H1 (cell line): ENCODE measurements around the gene CYB561. TPM values are rescaled to one million over a fixed set of nuclear protein-coding genes. Genes with fewer than 3 reads are reported as not detected.

ENCODE experiments used
- BRCA1 ChIP-seq: IDR thresholded peaks from 2 replicates; pipeline ENCODE4 v1.6.1; 2012; ENCODE audit warnings: low read depth, low read length, improper control_type of control experiment
- CEBPB ChIP-seq: IDR thresholded peaks from 2 replicates; pipeline ENCODE4 v1.6.1; 2012; ENCODE audit warnings: low read depth, low read length
- CTBP2 ChIP-seq: IDR thresholded peaks from 2 replicates; pipeline ENCODE4 v1.7.0; 2011; ENCODE audit warnings: borderline replicate concordance, mild to moderate bottlenecking, moderate library complexity, mixed read lengths, low read length; ENCODE audit not compliant: insufficient read depth, insufficient read length
- GABPA ChIP-seq: IDR thresholded peaks from 2 replicates; pipeline ENCODE4 v1.6.1; 2011; ENCODE audit warnings: mild to moderate bottlenecking, low read length, moderate library complexity, borderline replicate concordance; ENCODE audit not compliant: insufficient read depth
- HDAC2 ChIP-seq, 2 experiments: fragments of 300-600 bp in 1 of 2; sonication (generic) in 1 of 2; IDR thresholded peaks; 2 replicates each; pipeline ENCODE4 v1.6.1; 2011 to 2012; ENCODE audit warnings: low read depth in 2 of 2, low read length in 2 of 2, mild to moderate bottlenecking in 2 of 2, moderate library complexity in 2 of 2, borderline replicate concordance in 1 of 2, inconsistent platforms in 1 of 2
- HDAC6 ChIP-seq: IDR thresholded peaks from one replicate; pipeline ENCODE4 v1.7.1; 2012; ENCODE audit warnings: low read depth, mild to moderate bottlenecking, inconsistent platforms, low read length, moderate library complexity
- JUN ChIP-seq: IDR thresholded peaks from 2 replicates; pipeline ENCODE4 v1.6.1; 2011; ENCODE audit warnings: low read depth, mild to moderate bottlenecking, improper control_type of control experiment, low read length
- NANOG ChIP-seq: IDR thresholded peaks from 2 replicates; pipeline ENCODE4 v1.6.1; 2011; ENCODE audit warnings: low read length, low read depth, mild to moderate bottlenecking, inconsistent platforms; ENCODE audit not compliant: insufficient read depth, poor library complexity, severe bottlenecking
- NRF1 ChIP-seq: IDR thresholded peaks from 2 replicates; pipeline ENCODE4 v1.6.1; 2011; ENCODE audit warnings: mild to moderate bottlenecking, low read depth, low read length, improper control_type of control experiment
- PHF8 ChIP-seq: fragments of 200-600 bp; sonication (generic); conservative IDR thresholded peaks from 2 replicates; pipeline ENCODE4 v1.7.1; 2012; ENCODE audit warnings: low read depth, mild to moderate bottlenecking, inconsistent platforms, low read length, moderate library complexity
- POLR2AphosphoS5 ChIP-seq: IDR thresholded peaks from 2 replicates; pipeline ENCODE4 v1.6.1; 2011; ENCODE audit warnings: low read depth, low read length
- TAF1 ChIP-seq: IDR thresholded peaks from 2 replicates; pipeline ENCODE4 v1.6.1; 2011; ENCODE audit warnings: mild to moderate bottlenecking, low read depth, low read length
- polyA plus RNA-seq, 7 experiments: library from polyadenylated mRNA; depleted of rRNA in 3 of 7; stranded (reverse) in 5 of 7; unstranded in 2 of 7; fragments of >200 nt in 5 of 7; fragments of 200-250 nt in 2 of 7; gene quantifications; 1 replicate in 5 of 7; 2 replicates in 1 of 7; 4 replicates in 1 of 7; pipeline versions ENCODE4 v1.2.1 to v1.2.3, GENCODE V29; 2011 to 2013; ENCODE audit warnings: missing spikeins in 2 of 7, mixed read lengths in 2 of 7
- total RNA-seq: library from RNA; stranded (reverse); fragmentation: NEBNext Ultra II Directional; extraction: Animal tissue kit (Norgen Biotek cat#: 25700); gene quantifications from 2 replicates; pipeline ENCODE4 v1.2.1, GENCODE V29; 2021
- TF ChIP-seq, protein P1 (sequence below), 3 experiments: IDR thresholded peaks; 1 replicate in 2 of 3; 2 replicates in 1 of 3; pipeline versions ENCODE4 v1.5.1 to v1.6.1; 2011; ENCODE audit warnings: low read length in 3 of 3, mild to moderate bottlenecking in 3 of 3, inconsistent platforms in 2 of 3, low read depth in 1 of 3, moderate library complexity in 1 of 3; ENCODE audit not compliant: insufficient read depth in 1 of 3; ENCODE audit errors: control extremely low read depth in 1 of 3
- TF ChIP-seq, protein P2 (sequence below): IDR thresholded peaks from 2 replicates; pipeline ENCODE4 v1.6.1; 2011; ENCODE audit warnings: low read length, improper control_type of control experiment

The CYB561 gene
- total and polyA plus RNA-seq, 2 of the 8 experiments (the other 6 are each of a cell fraction or from before 2014, with no cell fraction given): 19.7 to 23.4 TPM

DNA sequence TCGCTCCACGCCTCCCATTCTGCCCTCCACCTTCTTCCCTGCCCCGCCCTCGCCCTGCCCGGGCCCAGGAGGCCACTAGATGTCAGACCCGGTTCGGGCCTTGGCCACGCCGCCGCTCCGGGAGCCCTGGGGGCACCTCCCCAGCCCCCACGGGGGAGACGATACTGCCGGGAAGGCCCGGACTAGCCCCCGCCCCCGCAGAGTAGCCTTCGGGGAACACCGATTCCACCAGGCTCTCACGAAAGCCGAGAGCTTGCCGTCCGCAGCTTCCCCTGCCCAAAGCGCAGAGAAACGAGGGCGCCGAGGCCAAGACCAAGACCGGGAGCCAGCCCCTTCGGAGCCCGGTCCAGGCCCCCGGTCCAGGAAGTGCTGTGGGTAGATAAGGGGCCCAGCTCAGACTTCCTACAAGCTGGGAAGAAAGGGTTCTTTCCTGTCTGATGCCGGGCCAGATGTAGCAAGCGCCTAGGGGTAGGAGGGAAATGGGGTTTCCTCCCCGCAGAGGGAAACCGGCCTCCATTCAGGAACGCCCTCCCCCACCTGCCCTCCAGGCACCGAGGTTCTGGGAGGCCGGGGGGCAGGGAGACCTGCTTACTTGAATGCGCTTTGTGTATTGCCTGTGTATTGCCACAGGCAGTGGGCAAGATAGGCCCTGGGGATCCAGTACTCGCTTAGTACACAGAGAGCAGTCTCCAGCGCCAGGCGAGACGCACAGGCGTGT is 806 bp upstream of the CYB561 start (continued):
- TF ChIP-seq PHF8 (peak; percentile 29; the same call in 1 of the 2 replicates), GABPA (no peak), NANOG (no peak), JUN (no peak), POLR2AphosphoS5 (no peak), HDAC6 (no peak), HDAC2 (IDR thresholded peaks at IDR 0.05; ENCODE audit: borderline replicate concordance in 1 of 2, low read depth in 2 of 2, low read length in 2 of 2) (0 out of 4 replicates have a peak, but pooled peaks of 1 of the 2 experiments have one; percentile 37), BRCA1 (no peak), CEBPB (no peak), CTBP2 (peak; percentile 82), TAF1 (peak; percentile 47), NRF1 (no peak)
- TF ChIP-seq, protein P1, sequence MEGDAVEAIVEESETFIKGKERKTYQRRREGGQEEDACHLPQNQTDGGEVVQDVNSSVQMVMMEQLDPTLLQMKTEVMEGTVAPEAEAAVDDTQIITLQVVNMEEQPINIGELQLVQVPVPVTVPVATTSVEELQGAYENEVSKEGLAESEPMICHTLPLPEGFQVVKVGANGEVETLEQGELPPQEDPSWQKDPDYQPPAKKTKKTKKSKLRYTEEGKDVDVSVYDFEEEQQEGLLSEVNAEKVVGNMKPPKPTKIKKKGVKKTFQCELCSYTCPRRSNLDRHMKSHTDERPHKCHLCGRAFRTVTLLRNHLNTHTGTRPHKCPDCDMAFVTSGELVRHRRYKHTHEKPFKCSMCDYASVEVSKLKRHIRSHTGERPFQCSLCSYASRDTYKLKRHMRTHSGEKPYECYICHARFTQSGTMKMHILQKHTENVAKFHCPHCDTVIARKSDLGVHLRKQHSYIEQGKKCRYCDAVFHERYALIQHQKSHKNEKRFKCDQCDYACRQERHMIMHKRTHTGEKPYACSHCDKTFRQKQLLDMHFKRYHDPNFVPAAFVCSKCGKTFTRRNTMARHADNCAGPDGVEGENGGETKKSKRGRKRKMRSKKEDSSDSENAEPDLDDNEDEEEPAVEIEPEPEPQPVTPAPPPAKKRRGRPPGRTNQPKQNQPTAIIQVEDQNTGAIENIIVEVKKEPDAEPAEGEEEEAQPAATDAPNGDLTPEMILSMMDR (IDR thresholded peaks at IDR 0.05; ENCODE audit: control extremely low read depth in 1 of 3, insufficient read depth in 1 of 3, low read depth in 1 of 3, low read length in 3 of 3): no peak
- TF ChIP-seq, protein P2, sequence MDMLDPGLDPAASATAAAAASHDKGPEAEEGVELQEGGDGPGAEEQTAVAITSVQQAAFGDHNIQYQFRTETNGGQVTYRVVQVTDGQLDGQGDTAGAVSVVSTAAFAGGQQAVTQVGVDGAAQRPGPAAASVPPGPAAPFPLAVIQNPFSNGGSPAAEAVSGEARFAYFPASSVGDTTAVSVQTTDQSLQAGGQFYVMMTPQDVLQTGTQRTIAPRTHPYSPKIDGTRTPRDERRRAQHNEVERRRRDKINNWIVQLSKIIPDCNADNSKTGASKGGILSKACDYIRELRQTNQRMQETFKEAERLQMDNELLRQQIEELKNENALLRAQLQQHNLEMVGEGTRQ: no peak
- TF ChIP-seq, all 59 proteins: peak for 7
